Measurements from ENCODE around the gene SAG. TPM values are rescaled to one million over a fixed set of nuclear protein-coding genes. Genes with fewer than 3 reads are reported as not detected.

The SAG gene
- total and polyA plus RNA-seq, 10 of the 15 experiments (the other 5 are each of a cell fraction or from before 2014, with no cell fraction given) = 0.06 to 0.47 TPM; not detected in 8

- no peak overlapping the region for H3K9ac ChIP-seq (ENCODE audit: control insufficient read depth, insufficient read depth, low read length)
- peak overlapping the region; percentile 70; the same call in 1 of the 2 replicates for H2AFZ ChIP-seq (ENCODE audit: control insufficient read depth, low read depth, low read length)
- DNase-seq (ENCODE audit: low read depth, low spot score) (no peak), ATAC-seq (no peak), FAIRE-seq (no peak)
- intact Hi-C loops (cut with micrococcal nuclease; ENCODE audit: unreplicated experiment) (no loop called here), in situ Hi-C loops (cut with MboI) (no loop called here)
- H3K9me3 ChIP-seq (replicated peaks; ENCODE audit: control insufficient read depth, insufficient read depth, low read length) = no peaks in the 10 kb centered on the region
- no peak overlapping the region for H3K27ac ChIP-seq (ENCODE audit: control insufficient read depth, insufficient read depth)
- 70% methylated on average over 4 of the region's 4 CpGs for WGBS (ENCODE audit: insufficient coverage, insufficient replicate concordance, low lambda C conversion rate, missing lambda C conversion rate)
- H3K27me3 ChIP-seq (replicated peaks in 1 of 2; ENCODE audit: control insufficient read depth in 2 of 2, insufficient read depth in 2 of 2, low read length in 1 of 2) = no peaks in the 10 kb centered on the region
- no peak overlapping the region for H3K4me3 ChIP-seq
- peaks cover 18% of the 10 kb centered on the region for H3K4me1 ChIP-seq (ENCODE audit: control insufficient read depth, insufficient read depth, low read length)
- no TSS peak for BruUV-seq (replicated peaks)
- no peak for TF ChIP-seq IKZF2 (IDR thresholded peaks at IDR 0.05)
- TF ChIP-seq FOXK2 (IDR thresholded peaks at IDR 0.05) = no peak
- no peak for TF ChIP-seq POU2F2 (IDR thresholded peaks at IDR 0.05; ENCODE audit: borderline replicate concordance, low read depth, low read length)
- TF ChIP-seq JUND (IDR thresholded peaks at IDR 0.05; ENCODE audit: low read depth, low read length) = no peak
- no peak for TF ChIP-seq SIN3A (IDR thresholded peaks at IDR 0.05; ENCODE audit: low read depth, low read length)
- TF ChIP-seq NR2F1 (conservative IDR thresholded peaks at IDR 0.05) = no peak
- no peak for TF ChIP-seq HDAC6 (IDR thresholded peaks at IDR 0.05; ENCODE audit: unreplicated experiment)
- TF ChIP-seq HCFC1 (IDR thresholded peaks at IDR 0.05; ENCODE audit: low read length) = no peak
- no peak for TF ChIP-seq CBX5 (IDR thresholded peaks at IDR 0.05; ENCODE audit: low read depth)
- no peak for TF ChIP-seq CUX1 (IDR thresholded peaks at IDR 0.05; ENCODE audit: insufficient replicate concordance, low read depth, low read length)
- TF ChIP-seq MEF2B (IDR thresholded peaks at IDR 0.05; ENCODE audit: partially characterized antibody, poor library complexity, severe bottlenecking) = no peak
- no peak for TF ChIP-seq POLR2A (IDR thresholded peaks at IDR 0.05; ENCODE audit: low read depth, low read length)
- TF ChIP-seq SREBF1 (IDR thresholded peaks at IDR 0.05; ENCODE audit: low read length) = no peak
- TF ChIP-seq PBX3 (IDR thresholded peaks at IDR 0.05; ENCODE audit: insufficient replicate concordance, low read depth, low read length) = no peak
- ChIA-PET SMC1A (ENCODE audit: uncharacterized antibody, unreplicated experiment) (interaction anchor here (0.9 to 1.5 kb wide), 6 partner anchors 10 to 91 kb away, joined by 3 to 4 read pairs (median 3); no protein-coding TSS in a partner anchor), POLR2A (interaction anchor here (0.9 to 1.4 kb wide), 2 partner anchors 11 to 25 kb away, joined by 3 read pairs; no protein-coding TSS in a partner anchor), RAD21 (ENCODE audit: unreplicated experiment) (interaction anchor here (1.3 to 1.4 kb wide), 2 partner anchors 26 to 111 kb away, joined by 5 to 7 read pairs; no protein-coding TSS in a partner anchor), CTCF (interaction anchor here (0.8 to 1.6 kb wide), 4 partner anchors 10 to 111 kb away, joined by 3 to 9 read pairs (median 4); partner anchors contain the start of gene DGKD)
- H3K36me3 ChIP-seq (ENCODE audit: control insufficient read depth in 2 of 2, insufficient read depth in 2 of 2, low read length in 1 of 2) = no peaks in the 10 kb centered on the region
- H3K4me2 ChIP-seq (ENCODE audit: control insufficient read depth, insufficient read depth) = no peak overlapping the region
- no peaks in the 10 kb centered on the region for H3K79me2 ChIP-seq (ENCODE audit: control insufficient read depth, insufficient read depth, low read length)
- H4K20me1 ChIP-seq (ENCODE audit: control insufficient read depth, insufficient read depth) = no peaks in the 10 kb centered on the region
Measured at GRCh38 chr2:233332125-233332524, 24.5 kb downstream of the SAG start.
